IgD-negative memory B cell (primary cell): ENCODE results near the gene CFH. TPM values are rescaled to one million over a fixed set of nuclear protein-coding genes. Genes with fewer than 3 reads are reported as not detected.
"Not testable (repeated sequence)": the region's sequence is repeated elsewhere in the genome, so short reads cannot be mapped to it uniquely, and the experiment has no call there.

Experiments used
- H3K27ac Mint-ChIP-seq, 3 donors: one replicate each; pipeline ENCODE4 v1.8.0; 2020 to 2022; ENCODE audit warnings: mild to moderate bottlenecking in 3 of 3, mixed read lengths in 3 of 3, moderate library complexity in 1 of 3
- H3K27me3 Mint-ChIP-seq: one replicate; pipeline ENCODE4 v1.8.0; 2021; ENCODE audit warnings: mixed read lengths
- H3K36me3 Mint-ChIP-seq: one replicate; pipeline ENCODE4 v1.8.0; 2020; ENCODE audit warnings: mild to moderate bottlenecking, mixed read lengths
- H3K4me1 Mint-ChIP-seq, 3 donors: one replicate each; pipeline ENCODE4 v1.8.0; 2020 to 2022; ENCODE audit warnings: mixed read lengths in 3 of 3, mild to moderate bottlenecking in 1 of 3
- H3K4me3 Mint-ChIP-seq, 4 donors: one replicate each; pipeline ENCODE4 v1.8.0; 2020 to 2022; ENCODE audit warnings: mild to moderate bottlenecking in 4 of 4, mixed read lengths in 4 of 4, moderate library complexity in 3 of 4
- H3K9me3 Mint-ChIP-seq, 3 donors: one replicate each; pipeline ENCODE4 v1.8.0; 2020 to 2021; ENCODE audit warnings: mixed read lengths in 3 of 3, mild to moderate bottlenecking in 1 of 3
- polyA plus RNA-seq: library from polyadenylated mRNA; unstranded; fragments of 300-500 nt; fragmentation: Illumina TruSeq; gene quantifications from one replicate; pipeline ENCODE4 v1.2.3, GENCODE V29; 2021

CFH gene
- polyA plus RNA-seq, 1 donor from 2014 or later, result not detected

DNA sequence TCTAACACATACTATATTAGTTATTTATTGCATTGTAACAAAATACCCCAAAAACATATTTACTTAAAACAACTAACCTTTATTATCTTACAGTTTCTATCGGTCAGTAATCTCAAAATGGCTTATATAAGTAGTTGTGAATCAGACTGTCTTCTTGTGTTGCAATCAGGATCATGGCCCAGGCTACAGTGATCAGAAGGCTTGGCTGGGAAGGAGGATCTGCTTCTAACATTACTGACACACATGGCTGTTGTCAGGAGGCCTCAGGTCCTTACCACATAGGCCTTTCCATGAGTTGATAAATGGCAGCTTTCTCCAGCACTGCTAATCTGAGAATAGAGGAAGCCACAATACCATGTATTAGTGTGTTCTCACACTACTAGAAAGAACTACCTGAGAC, 33.7 kb downstream of the CFH start:
- Mint-ChIP-seq H3K9me3 (peaks cover 0 to 2% (median 0%) of the 10 kb centered on the region in 3 donors), H3K27ac (no peak overlapping the region), H3K4me3 (no peak overlapping the region), H3K4me1 (no peaks in the 10 kb centered on the region), H3K36me3 (peaks cover 1% of the 10 kb centered on the region), H3K27me3 (no peaks in the 10 kb centered on the region)

DNA sequence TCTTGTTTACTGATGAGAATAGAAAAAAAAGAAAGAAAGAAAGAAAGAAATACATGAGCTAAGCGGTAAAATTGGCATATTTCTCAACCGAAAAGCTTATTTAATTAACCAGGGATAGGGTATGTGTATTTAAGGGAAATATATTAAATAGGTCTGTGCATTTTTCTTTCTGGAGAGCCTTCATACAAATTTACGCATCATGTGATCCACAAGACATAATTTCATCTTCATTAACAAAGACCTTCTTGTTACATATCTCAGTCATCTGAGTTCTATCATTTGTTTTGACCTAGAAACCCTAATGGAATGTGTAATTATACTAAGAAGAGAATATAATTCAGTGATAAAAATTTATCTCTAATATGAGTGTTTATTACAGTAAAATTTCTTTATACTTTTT, 37.2 kb downstream of the CFH start:
- Mint-ChIP-seq H3K4me1 (no peaks in the 10 kb centered on the region), H3K36me3 (peaks cover 1% of the 10 kb centered on the region), H3K27ac (no peak overlapping the region), H3K27me3 (no peaks in the 10 kb centered on the region), H3K9me3 (no peaks in the 10 kb centered on the region), H3K4me3 (no peak overlapping the region)

DNA sequence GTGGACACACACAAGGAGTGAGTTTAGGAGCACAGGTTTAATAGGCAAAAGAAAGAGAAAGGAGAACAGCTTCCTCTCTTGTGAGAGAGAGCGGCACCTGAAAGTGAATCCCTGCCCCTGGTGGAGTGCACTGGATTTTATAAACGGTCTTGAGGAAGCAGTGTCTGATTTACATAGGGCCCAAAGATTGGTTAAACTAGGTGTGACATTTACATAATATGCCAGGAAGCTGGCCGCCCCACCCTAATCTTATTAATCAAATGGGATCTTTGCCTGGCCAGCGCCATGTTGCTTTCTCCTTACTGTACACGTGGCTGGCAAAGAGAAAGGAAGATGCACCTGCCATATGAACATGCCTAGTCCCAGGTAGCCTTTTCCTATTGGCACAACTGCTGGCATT, 38.7 kb downstream of the CFH start:
- Mint-ChIP-seq H3K4me3 (no peak overlapping the region), H3K4me1 (no peaks in the 10 kb centered on the region), H3K27me3 (no peaks in the 10 kb centered on the region), H3K36me3 (peaks cover 1% of the 10 kb centered on the region), H3K27ac (no peak overlapping the region), H3K9me3 (peaks cover 0 to 2% (median 0%) of the 10 kb centered on the region in 3 donors)

DNA sequence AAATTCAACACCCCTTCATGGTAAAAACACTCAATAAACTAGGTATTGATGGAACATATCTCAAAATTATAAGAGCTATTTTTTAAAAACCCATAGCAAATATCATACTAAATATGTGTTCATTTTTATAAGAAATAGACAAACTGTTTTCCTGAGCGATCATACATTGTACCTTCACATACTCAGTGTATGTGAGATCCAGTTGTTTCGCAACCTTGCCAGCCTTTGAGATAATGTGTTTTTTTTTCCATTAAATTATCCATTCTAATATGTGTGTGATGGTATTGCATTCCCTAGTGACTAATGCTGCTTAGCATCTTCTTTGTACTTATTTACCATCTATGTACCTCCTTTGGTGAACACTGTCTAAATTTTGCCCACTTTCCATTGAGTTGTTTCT, 47.1 kb downstream of the CFH start:
- peaks cover 2% of the 10 kb centered on the region for H3K27me3 Mint-ChIP-seq
- no peak overlapping the region for H3K4me3 Mint-ChIP-seq
- H3K36me3 Mint-ChIP-seq, result no peaks in the 10 kb centered on the region
- no peaks in the 10 kb centered on the region for H3K4me1 Mint-ChIP-seq
- peaks cover 3 to 5% (median 3%) of the 10 kb centered on the region in 3 donors for H3K9me3 Mint-ChIP-seq
- H3K27ac Mint-ChIP-seq, result no peak overlapping the region

DNA sequence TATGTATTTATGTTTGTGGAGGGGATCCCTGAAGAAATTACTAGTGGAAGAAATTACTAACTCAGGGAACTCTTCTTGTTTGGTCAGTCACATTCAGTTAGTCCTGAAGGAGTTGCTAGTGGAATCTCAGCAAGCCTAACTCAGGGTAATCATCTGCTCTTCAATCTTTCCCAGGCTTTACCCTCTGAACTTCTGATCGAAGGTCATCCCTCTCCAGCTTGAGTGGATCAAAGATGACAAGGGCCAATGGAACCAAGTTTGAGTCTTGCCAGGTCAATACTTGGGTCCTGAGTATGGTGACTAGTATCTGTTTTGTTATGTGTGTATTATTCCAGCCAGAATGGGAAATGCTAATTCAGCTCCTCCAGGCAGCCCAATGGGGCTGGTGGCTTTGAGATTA, 49.3 kb downstream of the CFH start:
- H3K27me3 Mint-ChIP-seq, result peaks cover 2% of the 10 kb centered on the region
- H3K36me3 Mint-ChIP-seq, result no peaks in the 10 kb centered on the region
- peak overlapping the region in 1 of 3 donors; percentile 28 for H3K27ac Mint-ChIP-seq
- H3K4me1 Mint-ChIP-seq, result no peaks in the 10 kb centered on the region
- no peak overlapping the region for H3K4me3 Mint-ChIP-seq
- peaks cover 3 to 6% (median 3%) of the 10 kb centered on the region in 3 donors for H3K9me3 Mint-ChIP-seq

DNA sequence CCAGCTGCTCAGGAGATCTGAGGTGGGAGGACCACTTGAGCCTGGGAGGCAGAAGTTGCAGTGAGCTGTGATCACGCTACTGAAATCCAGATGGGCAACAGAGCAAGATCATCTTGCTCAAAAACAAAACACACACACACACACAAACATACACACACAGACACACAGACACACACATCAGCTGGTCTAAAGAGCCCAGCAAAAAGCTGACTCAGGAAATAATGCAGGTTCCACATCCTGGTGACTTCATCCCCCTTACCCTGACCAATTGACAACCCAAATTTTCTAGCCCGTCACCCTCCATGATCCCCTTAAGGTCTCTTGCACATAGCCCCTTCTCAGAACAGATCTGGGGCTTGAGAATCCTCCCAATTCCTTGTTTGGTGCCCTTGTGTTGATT, 58.0 kb downstream of the CFH start:
- not testable (repeated sequence) for H3K36me3 Mint-ChIP-seq, H3K4me1 Mint-ChIP-seq, H3K9me3 Mint-ChIP-seq, H3K27ac Mint-ChIP-seq, H3K27me3 Mint-ChIP-seq
- peak overlapping the region in 1 of 4 donors; percentile 59 for H3K4me3 Mint-ChIP-seq

DNA sequence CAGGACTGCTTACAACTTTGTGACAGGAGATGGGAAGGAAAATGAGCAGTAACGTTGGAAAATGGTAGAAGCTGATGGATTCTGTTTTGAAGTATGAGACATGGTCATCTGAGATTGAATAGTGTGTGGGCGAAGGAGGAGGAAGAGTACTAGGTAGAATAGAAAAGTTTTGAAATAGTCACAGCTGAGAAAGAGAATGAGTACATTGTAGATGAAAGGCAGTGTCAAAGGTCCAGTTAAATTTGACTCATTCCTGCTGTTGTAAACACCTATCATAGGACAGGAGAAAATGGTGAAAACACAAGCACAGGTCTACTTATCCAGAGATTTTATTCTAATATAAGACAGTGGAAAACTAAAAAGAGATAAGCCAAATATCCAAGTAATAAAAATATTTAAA, 66.0 kb downstream of the CFH start:
- no peaks in the 10 kb centered on the region for H3K9me3 Mint-ChIP-seq
- H3K4me1 Mint-ChIP-seq, result no peaks in the 10 kb centered on the region
- no peak overlapping the region for H3K27ac Mint-ChIP-seq
- H3K36me3 Mint-ChIP-seq, result no peaks in the 10 kb centered on the region
- no peaks in the 10 kb centered on the region for H3K27me3 Mint-ChIP-seq
- H3K4me3 Mint-ChIP-seq, result no peak overlapping the region

DNA sequence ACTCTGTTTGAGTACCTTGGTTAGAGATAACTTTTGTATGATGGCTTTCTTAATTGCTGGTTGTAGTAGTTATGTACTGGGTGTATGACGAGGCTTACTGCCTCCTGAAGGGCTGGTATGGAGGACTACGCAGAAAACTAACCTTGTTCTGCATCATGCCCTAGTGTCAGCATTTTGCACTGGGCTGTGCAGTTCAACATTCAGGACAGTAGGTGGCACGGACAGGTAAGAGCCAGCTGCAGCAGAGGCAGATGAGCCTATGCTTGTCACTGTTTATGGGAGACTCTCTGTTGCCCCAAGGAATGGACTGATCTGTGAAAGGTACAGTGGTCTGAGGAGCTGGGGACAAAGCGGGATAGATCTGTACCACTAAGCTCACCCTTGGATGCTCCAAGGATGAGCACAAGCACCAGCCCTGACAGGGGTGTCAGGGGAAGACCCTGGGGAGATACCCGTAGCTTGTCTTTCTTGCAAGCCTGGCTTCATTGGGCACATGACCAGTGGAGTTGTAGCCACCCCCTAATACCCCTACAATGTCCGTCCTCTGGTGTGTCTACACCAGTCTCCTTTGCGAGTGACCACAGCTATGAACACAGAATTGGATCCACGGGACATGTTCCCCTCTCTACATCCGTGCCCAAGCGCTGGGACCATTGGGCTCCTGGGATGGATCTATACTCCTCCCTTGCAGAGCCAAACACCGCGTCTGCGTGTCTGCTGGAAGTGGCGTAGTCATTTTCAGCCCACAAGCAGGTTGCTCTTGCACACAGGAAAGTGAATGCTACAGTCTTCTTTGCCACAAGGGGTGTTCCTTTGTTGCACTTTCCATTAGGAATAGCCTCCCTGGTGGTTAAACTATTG, 71.7 kb downstream of the CFH start:
- H3K27ac Mint-ChIP-seq, result no peak overlapping the region
- no peaks in the 10 kb centered on the region for H3K4me1 Mint-ChIP-seq
- peaks cover 2% of the 10 kb centered on the region for H3K27me3 Mint-ChIP-seq
- H3K36me3 Mint-ChIP-seq, result no peaks in the 10 kb centered on the region
- H3K9me3 Mint-ChIP-seq, result no peaks in the 10 kb centered on the region
- no peak overlapping the region for H3K4me3 Mint-ChIP-seq

DNA sequence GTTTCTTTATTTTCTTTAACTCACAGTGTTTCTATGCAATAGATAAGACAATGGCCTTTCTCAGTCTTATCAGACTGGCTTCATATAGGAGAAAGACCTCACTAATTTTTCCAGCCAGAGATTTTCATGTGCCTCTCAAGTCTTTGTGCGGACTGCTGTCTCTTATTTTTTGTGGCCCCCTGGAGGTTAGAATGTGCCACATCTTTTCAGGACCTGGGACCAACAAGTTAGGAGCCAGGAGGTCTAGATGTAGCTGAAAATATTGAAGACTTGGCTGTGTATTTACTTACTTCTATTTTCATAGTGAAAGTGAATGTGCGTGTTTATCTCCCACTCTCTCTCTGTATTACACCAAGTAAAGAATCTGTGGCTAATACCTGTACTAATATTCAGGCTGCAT, 80.7 kb downstream of the CFH start:
- no peaks in the 10 kb centered on the region for H3K27me3 Mint-ChIP-seq
- no peaks in the 10 kb centered on the region for H3K36me3 Mint-ChIP-seq
- H3K4me1 Mint-ChIP-seq, result peaks cover 0 to 1% (median 0%) of the 10 kb centered on the region in 3 donors
- peaks cover 0 to 8% (median 2%) of the 10 kb centered on the region in 3 donors for H3K9me3 Mint-ChIP-seq
- H3K4me3 Mint-ChIP-seq, result no peak overlapping the region
- no peak overlapping the region for H3K27ac Mint-ChIP-seq

DNA sequence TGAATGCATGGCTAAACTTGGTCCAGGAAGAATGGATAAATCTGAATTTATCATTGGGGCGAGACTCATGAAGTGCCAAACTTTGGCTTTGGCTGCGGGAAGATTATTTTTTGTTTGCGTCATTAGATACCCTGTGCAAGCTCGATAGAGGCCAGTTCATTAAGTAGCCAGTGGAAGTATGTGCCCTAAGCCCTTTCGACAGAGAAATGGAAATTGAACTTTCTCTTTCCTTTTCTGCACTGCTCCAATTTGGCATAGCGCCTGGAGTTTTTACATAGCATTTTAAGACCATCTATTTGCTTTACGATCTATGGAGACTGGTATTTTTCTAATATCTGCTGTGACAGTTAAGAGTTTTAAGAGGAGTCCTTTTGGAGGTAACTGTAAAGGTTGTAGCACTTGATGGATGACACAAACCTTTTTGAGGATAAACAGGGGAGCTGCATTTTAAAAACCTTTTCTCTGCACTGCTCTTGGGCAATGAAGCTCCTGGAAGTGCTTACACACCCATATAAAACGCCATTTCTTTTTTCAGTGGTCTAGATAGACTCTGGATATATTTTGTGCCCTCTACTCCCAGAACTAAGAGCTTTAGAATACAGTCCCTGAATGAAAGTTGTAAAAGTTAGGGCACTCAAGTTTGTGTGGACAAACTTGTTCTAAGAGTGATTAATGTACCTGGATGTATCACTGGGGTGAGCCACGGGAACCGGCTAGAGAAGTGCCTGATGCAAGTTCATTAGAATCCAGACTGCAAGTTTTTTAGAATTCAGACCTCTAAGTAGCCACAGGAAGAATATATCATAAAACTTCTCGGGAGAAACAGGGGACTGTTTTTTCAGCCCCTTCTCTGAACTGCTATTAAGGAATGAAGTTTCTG, 81.5 kb downstream of the CFH start:
- Mint-ChIP-seq H3K4me3 (no peak overlapping the region), H3K4me1 (peaks cover 0 to 1% (median 0%) of the 10 kb centered on the region in 3 donors), H3K27ac (no peak overlapping the region), H3K9me3 (peaks cover 2 to 13% (median 5%) of the 10 kb centered on the region in 3 donors), H3K27me3 (no peaks in the 10 kb centered on the region), H3K36me3 (no peaks in the 10 kb centered on the region)

DNA sequence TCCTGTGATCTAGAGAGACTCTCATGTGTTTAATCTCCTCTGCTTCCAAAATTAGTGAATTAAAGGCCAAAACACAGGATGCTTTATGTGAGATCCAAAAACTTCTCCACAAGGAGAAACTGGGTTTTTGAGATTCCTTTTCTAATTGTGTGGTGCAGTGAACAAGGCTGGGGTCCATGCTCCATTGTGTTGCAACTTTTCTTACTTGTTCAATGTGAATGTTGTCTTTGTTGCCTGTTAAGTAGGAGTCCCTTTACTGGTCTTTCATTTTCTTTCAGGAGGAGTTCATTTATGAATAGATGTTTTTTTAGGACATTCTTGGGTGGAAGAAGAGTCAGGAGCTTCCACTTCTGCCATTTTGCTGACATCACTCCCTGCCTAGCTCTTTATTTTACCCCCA, 82.2 kb downstream of the CFH start:
- Mint-ChIP-seq H3K27ac (no peak overlapping the region), H3K36me3 (no peaks in the 10 kb centered on the region), H3K9me3 (peaks cover 3 to 13% (median 5%) of the 10 kb centered on the region in 3 donors), H3K4me3 (no peak overlapping the region), H3K27me3 (no peaks in the 10 kb centered on the region), H3K4me1 (peaks cover 0 to 1% (median 0%) of the 10 kb centered on the region in 3 donors)

DNA sequence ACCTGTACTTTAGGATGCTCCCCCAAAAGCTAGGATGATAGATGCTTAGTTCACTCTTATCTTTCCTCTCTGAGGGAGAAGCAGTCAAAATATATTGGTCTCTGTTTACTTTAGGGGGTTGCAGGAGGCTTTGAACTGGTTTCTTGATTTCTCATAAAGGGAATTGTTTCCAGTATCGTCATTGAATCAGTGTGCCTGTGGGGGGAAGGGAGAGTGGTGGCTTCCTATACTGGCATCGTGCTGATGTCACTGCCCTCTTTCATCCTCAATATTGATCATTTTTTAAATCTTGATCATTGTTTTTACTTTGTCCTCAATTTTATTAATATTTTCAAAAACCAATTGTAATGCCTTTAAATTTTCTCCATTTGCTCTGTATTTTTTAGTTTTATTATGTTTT, 82.6 kb downstream of the CFH start:
- H3K36me3 Mint-ChIP-seq, result no peaks in the 10 kb centered on the region
- H3K27ac Mint-ChIP-seq, result no peak overlapping the region
- peaks cover 0 to 1% (median 0%) of the 10 kb centered on the region in 3 donors for H3K4me1 Mint-ChIP-seq
- H3K4me3 Mint-ChIP-seq, result no peak overlapping the region
- H3K27me3 Mint-ChIP-seq, result no peaks in the 10 kb centered on the region
- peaks cover 5 to 17% (median 6%) of the 10 kb centered on the region in 3 donors for H3K9me3 Mint-ChIP-seq

DNA sequence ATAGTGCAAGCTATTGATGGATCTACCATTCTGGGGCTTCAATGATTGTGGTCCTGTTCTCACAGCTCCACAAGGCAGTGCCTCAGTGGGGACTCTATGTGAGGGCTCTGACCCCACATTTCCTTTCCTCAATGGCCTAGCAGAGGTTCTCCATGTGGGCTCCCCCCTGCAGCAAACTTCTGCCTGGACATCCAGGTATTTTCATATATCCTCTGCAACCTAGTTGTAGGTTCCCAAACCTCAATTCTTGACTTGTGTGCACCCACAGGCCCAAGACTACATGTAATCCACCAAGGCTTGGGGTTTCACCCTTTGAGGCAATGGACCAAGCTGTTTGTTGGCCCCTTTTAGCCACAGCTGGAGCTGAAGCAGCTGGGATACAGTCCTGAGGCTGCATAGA, 86.9 kb downstream of the CFH start:
- Mint-ChIP-seq H3K36me3 (no peaks in the 10 kb centered on the region), H3K4me3 (no peak overlapping the region), H3K27ac (no peak overlapping the region)

DNA sequence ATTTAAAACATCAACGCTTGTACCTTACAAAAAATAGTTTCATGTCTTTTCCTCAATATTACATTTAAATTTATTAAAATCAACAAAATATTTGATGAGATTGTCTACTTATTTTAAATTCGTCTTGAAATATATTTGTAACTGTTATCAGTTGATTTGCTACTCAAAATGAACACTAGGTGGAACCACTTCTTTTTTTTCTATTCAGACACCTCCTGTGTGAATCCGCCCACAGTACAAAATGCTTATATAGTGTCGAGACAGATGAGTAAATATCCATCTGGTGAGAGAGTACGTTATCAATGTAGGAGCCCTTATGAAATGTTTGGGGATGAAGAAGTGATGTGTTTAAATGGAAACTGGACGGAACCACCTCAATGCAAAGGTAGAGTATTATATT, 91.4 kb downstream of the CFH start:
- not testable (repeated sequence) for H3K36me3 Mint-ChIP-seq, H3K27me3 Mint-ChIP-seq, H3K4me1 Mint-ChIP-seq, H3K27ac Mint-ChIP-seq, H3K4me3 Mint-ChIP-seq
- peaks cover 1 to 13% (median 5%) of the 10 kb centered on the region in 3 donors for H3K9me3 Mint-ChIP-seq

More for the DNA sequence above, 86.9 kb downstream of the CFH start:
- Mint-ChIP-seq H3K9me3 (peaks cover 5 to 17% (median 5%) of the 10 kb centered on the region in 3 donors), H3K4me1 (no peaks in the 10 kb centered on the region), H3K27me3 (no peaks in the 10 kb centered on the region)

DNA sequence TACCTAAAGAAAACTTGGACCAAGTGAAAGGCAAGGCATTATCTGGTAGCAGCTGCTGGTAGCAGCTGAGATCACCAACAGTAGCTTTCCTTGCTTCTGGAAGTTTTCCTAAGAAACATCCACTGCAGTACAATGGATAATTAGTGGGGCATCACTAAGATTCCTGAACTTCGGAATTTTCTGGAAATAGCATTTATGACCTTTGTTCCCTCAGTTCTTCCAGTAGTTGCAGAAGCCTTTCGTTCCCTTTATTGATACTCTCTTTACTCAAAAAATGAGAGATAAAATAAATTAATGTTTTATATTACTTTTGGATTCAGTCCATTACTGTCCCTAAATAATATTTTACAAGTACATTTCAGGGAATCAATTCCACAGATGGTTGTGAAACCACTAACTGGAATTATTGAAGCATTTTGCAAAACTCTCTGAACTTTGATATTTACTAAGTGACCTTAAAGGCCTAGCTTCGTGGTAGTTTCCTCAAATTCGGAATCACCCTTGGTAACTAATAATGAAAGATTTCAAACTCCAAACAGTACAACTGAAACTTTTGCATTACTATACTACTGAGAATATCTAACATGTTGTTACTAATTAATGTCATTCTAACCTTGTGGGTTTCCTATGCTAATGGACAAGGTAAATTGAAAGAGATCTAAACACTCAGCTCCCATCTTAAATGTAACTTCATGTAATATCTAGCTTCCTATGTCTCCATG, 113.3 kb downstream of the CFH start:
- not testable (repeated sequence) for H3K4me1 Mint-ChIP-seq, H3K27ac Mint-ChIP-seq, H3K4me3 Mint-ChIP-seq, H3K27me3 Mint-ChIP-seq, H3K9me3 Mint-ChIP-seq, H3K36me3 Mint-ChIP-seq
